Stomach (tissue), 9 donors: Measurements from ENCODE around the gene MYL12B. TPM values are rescaled to one million over a fixed set of nuclear protein-coding genes. Genes with fewer than 3 reads are reported as not detected.

ENCODE experiments used
- DNase-seq, 2 donors: peaks; one replicate each; pipeline versions ENCODE4 v3.0.0 to v3.0.0-alpha.2; 2013 to 2019
- H3K27ac ChIP-seq, 5 donors: fragments of 200-600 bp in 4 of 5; sonication (generic) in 4 of 5; one replicate each; pipeline ENCODE4 v1.5.1; 2013 to 2019; ENCODE audit warnings: mild to moderate bottlenecking in 1 of 5, moderate library complexity in 1 of 5
- H3K27me3 ChIP-seq, 3 donors: fragments of 200-600 bp; sonication (generic); one replicate each; pipeline ENCODE4 v1.5.1; 2017 to 2019; ENCODE audit warnings: mixed run types in 1 of 3
- H3K36me3 ChIP-seq, 4 donors: fragments of 200-600 bp; sonication (generic); 1 replicate in 3 of 4; 2 replicates in 1 of 4; pipeline ENCODE4 v1.5.1; 2016 to 2019
- H3K4me1 ChIP-seq, 4 donors: fragments of 200-600 bp; sonication (generic); one replicate each; pipeline ENCODE4 v1.5.1; 2016 to 2019
- H3K4me3 ChIP-seq, 4 donors: fragments of 200-600 bp; sonication (generic) in 3 of 4; one replicate each; pipeline ENCODE4 v1.5.1; 2016 to 2019; ENCODE audit warnings: mild to moderate bottlenecking in 1 of 4
- H3K9me3 ChIP-seq, 4 donors: fragments of 200-600 bp; sonication (generic); one replicate each; pipeline ENCODE4 v1.5.1; 2016 to 2019
- EP300 ChIP-seq: sonication (generic); formaldehyde crosslinking; IDR thresholded peaks from one replicate; pipeline ENCODE4 v1.6.1; 2017; ENCODE audit warnings: antibody characterized with exemption
- POLR2A ChIP-seq, 4 donors: fragments of 450-650 bp; IDR thresholded peaks; one replicate each; pipeline ENCODE4 v1.6.1; 2016; ENCODE audit warnings: antibody characterized with exemption in 4 of 4, control low read depth in 2 of 4, mild to moderate bottlenecking in 1 of 4, moderate library complexity in 1 of 4
- POLR2AphosphoS5 ChIP-seq, 3 donors: sonication (generic); formaldehyde crosslinking; IDR thresholded peaks; one replicate each; pipeline ENCODE4 v1.6.1; 2016; ENCODE audit warnings: antibody characterized with exemption in 3 of 3
- WGBS, 5 donors: extraction: QIAGEN DNeasy Blood & Tissue Kit in 3 of 5; methylation state at CpG; one replicate each; pipeline versions ENCODE4 v1.1.5 to v1.1.7; 2013 to 2018; 5-methylcytosine and 5-hydroxymethylcytosine counted together
- intact Hi-C: fragments of 100-400 bp; cut with DNase I; formaldehyde crosslinking; loops from one replicate; pipeline ENCODE4 v1.15.1; 2023; ENCODE audit warnings: low total_unique reads
- polyA plus RNA-seq, 3 donors: library from polyadenylated mRNA; stranded (reverse); fragments of 200-250 nt; gene quantifications; one replicate each; pipeline ENCODE4 v1.2.3, GENCODE V29; 2013
- total RNA-seq, 5 donors: library from RNA; depleted of rRNA; stranded (reverse); fragments of >200 nt; gene quantifications; one replicate each; pipeline versions ENCODE4 v1.1.0 to v1.2.3, GENCODE V29; 2014 to 2016
- TF ChIP-seq, protein P1 (sequence below), 7 experiments: fragments of 450-650 bp in 4 of 7; fragments of 200-600 bp in 3 of 7; sonication (generic) in 3 of 7; IDR thresholded peaks; one replicate each; pipeline ENCODE4 v1.5.1; 2016 to 2019; ENCODE audit warnings: antibody characterized with exemption in 7 of 7, control low read depth in 2 of 7, mild to moderate bottlenecking in 1 of 7
- donor health status: healthy with polysubstance abuse.
- donor health status: Bipolar disorder and iron deficiency.
- donor health status: healthy.

MYL12B gene
- total and polyA plus RNA-seq, 8 donors, result 89.2 to 738 (median 312) TPM

- Histone ChIP-seq H3K4me3 (no peak overlapping the region), H3K4me1 (peaks cover 31 to 73% (median 46%) of the 10 kb centered on the region in 4 donors), H3K9me3 (no peaks in the 10 kb centered on the region), H3K27me3 (no peaks in the 10 kb centered on the region), H3K36me3 (peaks cover 54 to 61% (median 58%) of the 10 kb centered on the region in 4 donors), H3K27ac (peak overlapping the region; percentile 3 to 90 (median 82))
- no peak for TF ChIP-seq POLR2A (IDR thresholded peaks at IDR 0.05)
- TF ChIP-seq POLR2AphosphoS5 (IDR thresholded peaks at IDR 0.05), result no peak
- TF ChIP-seq, protein P1, sequence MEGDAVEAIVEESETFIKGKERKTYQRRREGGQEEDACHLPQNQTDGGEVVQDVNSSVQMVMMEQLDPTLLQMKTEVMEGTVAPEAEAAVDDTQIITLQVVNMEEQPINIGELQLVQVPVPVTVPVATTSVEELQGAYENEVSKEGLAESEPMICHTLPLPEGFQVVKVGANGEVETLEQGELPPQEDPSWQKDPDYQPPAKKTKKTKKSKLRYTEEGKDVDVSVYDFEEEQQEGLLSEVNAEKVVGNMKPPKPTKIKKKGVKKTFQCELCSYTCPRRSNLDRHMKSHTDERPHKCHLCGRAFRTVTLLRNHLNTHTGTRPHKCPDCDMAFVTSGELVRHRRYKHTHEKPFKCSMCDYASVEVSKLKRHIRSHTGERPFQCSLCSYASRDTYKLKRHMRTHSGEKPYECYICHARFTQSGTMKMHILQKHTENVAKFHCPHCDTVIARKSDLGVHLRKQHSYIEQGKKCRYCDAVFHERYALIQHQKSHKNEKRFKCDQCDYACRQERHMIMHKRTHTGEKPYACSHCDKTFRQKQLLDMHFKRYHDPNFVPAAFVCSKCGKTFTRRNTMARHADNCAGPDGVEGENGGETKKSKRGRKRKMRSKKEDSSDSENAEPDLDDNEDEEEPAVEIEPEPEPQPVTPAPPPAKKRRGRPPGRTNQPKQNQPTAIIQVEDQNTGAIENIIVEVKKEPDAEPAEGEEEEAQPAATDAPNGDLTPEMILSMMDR (IDR thresholded peaks at IDR 0.05), result no peak
- TF ChIP-seq EP300, result no peak
- intact Hi-C loops, result no loop called here
- no peak for DNase-seq
- 89 to 98% (median 93%) methylated on average over 2 of the region's 2 CpGs for WGBS, 5 donors
Measured at GRCh38 chr18:3257627-3258120, 4.3 kb upstream of the MYL12B start.

GRCh38 chr18:3260995-3261372 lies 949 bp upstream of the MYL12B start:
- H3K27me3 ChIP-seq, result no peaks in the 10 kb centered on the region
- peak overlapping the region; percentile 89 to 98 (median 92) for H3K4me3 ChIP-seq
- H3K4me1 ChIP-seq, result peaks cover 55 to 70% (median 62%) of the 10 kb centered on the region in 4 donors
- 6 to 18% (median 15%) methylated on average over 5 of the region's 5 CpGs for WGBS, 5 donors
- no peak for TF ChIP-seq POLR2AphosphoS5 (IDR thresholded peaks at IDR 0.05)
- no peak for TF ChIP-seq POLR2A (IDR thresholded peaks at IDR 0.05)
- TF ChIP-seq, protein P1 (IDR thresholded peaks at IDR 0.05), result no peak
- no peak for TF ChIP-seq EP300
- intact Hi-C loops, result no loop called here
- H3K9me3 ChIP-seq, result no peaks in the 10 kb centered on the region
- peaks cover 25 to 31% (median 28%) of the 10 kb centered on the region in 4 donors for H3K36me3 ChIP-seq
- DNase-seq, result no peak
- peak overlapping the region; percentile 96 to 99 (median 98) for H3K27ac ChIP-seq

DNA sequence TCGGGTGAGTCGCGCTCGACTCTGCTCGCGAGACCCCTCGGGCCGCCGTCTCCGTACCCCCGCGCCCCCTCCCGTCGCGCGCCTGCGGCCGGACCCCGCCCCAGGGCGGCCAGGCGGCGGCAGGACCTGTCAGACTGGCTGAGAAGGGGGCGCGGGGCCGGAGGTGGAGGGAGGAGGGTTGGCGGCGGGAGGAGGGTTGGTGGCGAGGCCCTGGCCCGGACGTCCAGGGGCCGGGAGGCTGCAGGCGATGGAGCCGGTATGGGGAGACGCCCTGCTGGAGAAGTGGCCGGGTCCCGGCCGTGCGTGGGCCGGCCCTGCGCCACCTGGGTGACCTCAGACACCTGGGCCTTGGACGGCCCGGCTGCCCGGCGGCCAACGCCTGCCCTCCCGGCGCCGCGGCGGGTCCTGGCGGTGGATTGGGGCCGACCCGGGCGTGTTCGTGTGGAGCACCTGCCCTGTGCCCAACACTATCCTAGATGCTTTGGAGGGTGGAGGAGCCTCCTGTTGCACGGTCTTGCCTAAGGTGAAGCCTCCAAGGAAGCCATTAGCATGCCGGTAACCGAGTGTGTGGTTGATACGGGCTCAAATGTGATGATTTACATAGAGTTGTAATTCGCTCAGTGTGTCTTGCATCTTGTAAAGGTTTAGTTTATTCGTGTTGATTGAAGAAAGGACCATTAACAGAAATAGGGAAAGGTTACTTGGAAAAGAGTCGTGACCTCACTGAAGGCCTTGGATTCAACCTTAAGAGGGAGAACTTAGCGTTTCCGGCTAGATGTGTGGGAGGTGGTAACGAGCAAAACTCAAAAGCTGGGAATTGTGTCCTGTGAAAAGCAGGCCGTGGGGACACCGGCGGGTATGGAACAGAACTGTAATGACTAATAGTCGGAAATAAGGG lies 550 bp downstream of the MYL12B start:
- WGBS, 5 donors, result 0 to 1% (median 0%) methylated on average over 24 to 69 of the region's 69 CpGs
- DNase-seq, result peak in 1 of 2 donors; percentile 62
- intact Hi-C loops, result no loop called here
- H3K4me3 ChIP-seq, result peak overlapping the region; percentile 89 to 98 (median 92)
- peaks cover 53 to 70% (median 64%) of the 10 kb centered on the region in 4 donors for H3K4me1 ChIP-seq
- H3K27ac ChIP-seq, result peak overlapping the region; percentile 96 to 99 (median 98)
- no peaks in the 10 kb centered on the region for H3K27me3 ChIP-seq
- no peaks in the 10 kb centered on the region for H3K9me3 ChIP-seq
- no peak for TF ChIP-seq POLR2AphosphoS5 (IDR thresholded peaks at IDR 0.05)
- TF ChIP-seq EP300, result no peak
- TF ChIP-seq POLR2A (IDR thresholded peaks at IDR 0.05), result no peak
- TF ChIP-seq, protein P1 (IDR thresholded peaks at IDR 0.05), result no peak
- H3K36me3 ChIP-seq, result peaks cover 12 to 16% (median 14%) of the 10 kb centered on the region in 4 donors

GRCh38 chr18:3263132-3263700 lies 1.3 kb downstream of the MYL12B start:
- TF ChIP-seq, protein P1 (IDR thresholded peaks at IDR 0.05), result no peak
- TF ChIP-seq EP300 (no peak), POLR2A (IDR thresholded peaks at IDR 0.05) (no peak)
- no peaks in the 10 kb centered on the region for H3K27me3 ChIP-seq
- peak overlapping the region; percentile 96 to 99 (median 98) for H3K27ac ChIP-seq
- no peaks in the 10 kb centered on the region for H3K9me3 ChIP-seq
- intact Hi-C loops, result no loop called here
- peaks cover 54 to 70% (median 68%) of the 10 kb centered on the region in 4 donors for H3K4me1 ChIP-seq
- peaks cover 5 to 9% (median 6%) of the 10 kb centered on the region in 4 donors for H3K36me3 ChIP-seq
- no peak for DNase-seq
- peak overlapping the region; percentile 89 to 98 (median 92) for H3K4me3 ChIP-seq
- 10 to 21% (median 17%) methylated on average over 8 of the region's 8 CpGs for WGBS, 5 donors
